ENCODE results near the gene ZNF263.

DNA sequence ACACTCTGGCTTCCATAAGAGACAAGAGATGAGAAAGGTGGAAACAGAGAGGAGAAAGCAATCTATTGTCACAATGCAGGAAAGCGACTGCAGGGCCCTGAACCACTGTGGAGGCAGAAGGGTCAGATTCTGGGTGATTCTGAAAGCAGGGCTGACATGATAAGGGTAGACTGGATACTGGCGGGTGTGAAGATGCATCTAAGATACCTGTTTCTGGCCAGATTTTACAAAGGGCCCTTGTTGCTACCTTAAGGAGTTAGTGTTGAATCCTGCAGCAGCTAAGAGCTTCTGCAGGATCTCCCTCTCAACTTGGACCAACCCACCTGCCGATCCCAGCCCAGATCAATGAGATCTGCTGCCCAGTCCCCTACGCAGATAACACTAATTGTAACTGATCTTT, 20.8 kb upstream of the ZNF263 start:
- TF ChIP-seq, protein P1, sequence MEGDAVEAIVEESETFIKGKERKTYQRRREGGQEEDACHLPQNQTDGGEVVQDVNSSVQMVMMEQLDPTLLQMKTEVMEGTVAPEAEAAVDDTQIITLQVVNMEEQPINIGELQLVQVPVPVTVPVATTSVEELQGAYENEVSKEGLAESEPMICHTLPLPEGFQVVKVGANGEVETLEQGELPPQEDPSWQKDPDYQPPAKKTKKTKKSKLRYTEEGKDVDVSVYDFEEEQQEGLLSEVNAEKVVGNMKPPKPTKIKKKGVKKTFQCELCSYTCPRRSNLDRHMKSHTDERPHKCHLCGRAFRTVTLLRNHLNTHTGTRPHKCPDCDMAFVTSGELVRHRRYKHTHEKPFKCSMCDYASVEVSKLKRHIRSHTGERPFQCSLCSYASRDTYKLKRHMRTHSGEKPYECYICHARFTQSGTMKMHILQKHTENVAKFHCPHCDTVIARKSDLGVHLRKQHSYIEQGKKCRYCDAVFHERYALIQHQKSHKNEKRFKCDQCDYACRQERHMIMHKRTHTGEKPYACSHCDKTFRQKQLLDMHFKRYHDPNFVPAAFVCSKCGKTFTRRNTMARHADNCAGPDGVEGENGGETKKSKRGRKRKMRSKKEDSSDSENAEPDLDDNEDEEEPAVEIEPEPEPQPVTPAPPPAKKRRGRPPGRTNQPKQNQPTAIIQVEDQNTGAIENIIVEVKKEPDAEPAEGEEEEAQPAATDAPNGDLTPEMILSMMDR (IDR thresholded peaks at IDR 0.05; ENCODE audit: insufficient read depth, low read depth, low read length): no peak
- TF ChIP-seq EZH2 (IDR thresholded peaks at IDR 0.05; ENCODE audit: insufficient read depth, low read length): no peak

All from astrocyte (in vitro differentiated cells and primary cell).